SK-N-SH (cell line): ENCODE results near the gene HSPA1A.

ENCODE experiments used
- CTCF ChIP-seq: fragments of 200-600 bp; sonication (generic); IDR thresholded peaks from 2 replicates; pipeline ENCODE4 v1.6.1; 2017; ENCODE audit warnings: antibody characterized with exemption, mild to moderate bottlenecking, moderate library complexity
- EP300 ChIP-seq, 2 experiments: IDR thresholded peaks; 2 replicates each; pipeline versions ENCODE4 v1.4.0 to v1.6.1; 2012; ENCODE audit warnings: borderline replicate concordance in 1 of 2, low read depth in 1 of 2, low read length in 1 of 2
- EZH2phosphoT487 ChIP-seq: fragments of 200-600 bp; sonication (generic); IDR thresholded peaks from 2 replicates; pipeline ENCODE4 v1.6.1; 2017; ENCODE audit warnings: low read depth, mixed run types, mild to moderate bottlenecking, antibody characterized with exemption, moderate library complexity, borderline replicate concordance
- FOXJ3 ChIP-seq: sonication (generic); formaldehyde crosslinking; IDR thresholded peaks from 2 replicates; pipeline ENCODE4 v1.5.1; 2020; ENCODE audit warnings: mild to moderate bottlenecking, missing genetic modification reagents
- GABPA ChIP-seq: IDR thresholded peaks from 2 replicates; pipeline ENCODE4 v1.4.0; 2012; ENCODE audit warnings: low read depth, mild to moderate bottlenecking
- MAX ChIP-seq: IDR thresholded peaks from 2 replicates; pipeline ENCODE4 v1.4.0; 2012; ENCODE audit warnings: low read depth
- MXI1 ChIP-seq: IDR thresholded peaks from 2 replicates; pipeline ENCODE4 v1.6.1; 2012; ENCODE audit warnings: mild to moderate bottlenecking, low read depth, low read length, improper control_type of control experiment
- NRF1 ChIP-seq: IDR thresholded peaks from 2 replicates; pipeline ENCODE4 v1.6.1; 2012; ENCODE audit warnings: low read depth, mild to moderate bottlenecking, low read length
- POLR2AphosphoS5 ChIP-seq: IDR thresholded peaks from 2 replicates; pipeline ENCODE4 v1.6.1; 2012; ENCODE audit warnings: low read depth, low read length
- RAD21 ChIP-seq: IDR thresholded peaks from 2 replicates; pipeline ENCODE4 v1.6.1; 2012; ENCODE audit warnings: mild to moderate bottlenecking, low read length
- RCOR1 ChIP-seq: fragments of 150-350 bp; IDR thresholded peaks from 2 replicates; pipeline ENCODE4 v1.6.1; 2017; ENCODE audit warnings: antibody characterized with exemption, low read length
- SIN3A ChIP-seq: IDR thresholded peaks from 2 replicates; pipeline ENCODE4 v1.6.1; 2012; ENCODE audit warnings: low read depth, mild to moderate bottlenecking, low read length, moderate library complexity, borderline replicate concordance
- SMC3 ChIP-seq: IDR thresholded peaks from 2 replicates; pipeline ENCODE4 v1.6.1; 2012; ENCODE audit warnings: low read depth, low read length, improper control_type of control experiment
- USF1 ChIP-seq: IDR thresholded peaks from 2 replicates; pipeline ENCODE4 v1.4.0; 2012; ENCODE audit warnings: low read depth, borderline replicate concordance

- TF ChIP-seq MAX (no peak), CTCF (no peak), EP300 (IDR thresholded peaks at IDR 0.05; ENCODE audit: borderline replicate concordance in 1 of 2, low read depth in 1 of 2, low read length in 1 of 2) (no peak), RAD21 (no peak), SMC3 (no peak), POLR2AphosphoS5 (no peak), FOXJ3 (CRISPR knock-in tag) (no peak), EZH2phosphoT487 (no peak), NRF1 (no peak), USF1 (no peak), GABPA (no peak), RCOR1 (no peak), MXI1 (no peak), SIN3A (no peak)
These were observed 32.1 kb downstream of the HSPA1A start for GRCh38 chr6:31847276-31847978.
